Liver (tissue), 3 donors: ENCODE data around the gene EIF3I.

Experiments used
- JUND ChIP-seq, 2 donors: IDR thresholded peaks; 2 replicates each; pipeline ENCODE4 v1.6.1; 2016; ENCODE audit warnings: antibody characterized with exemption in 2 of 2
- YY1 ChIP-seq: IDR thresholded peaks from 2 replicates; pipeline ENCODE4 v1.6.1; 2016; ENCODE audit warnings: antibody characterized with exemption, mild to moderate bottlenecking
- TF ChIP-seq, protein P1 (sequence below): fragments of 150-350 bp; IDR thresholded peaks from 2 replicates; pipeline ENCODE4 v1.5.1; 2017; ENCODE audit warnings: improper control_type of control experiment, low read depth, low read length; ENCODE audit not compliant: missing input control
- donor health status: healthy.
- donor health status: healthy.

DNA sequence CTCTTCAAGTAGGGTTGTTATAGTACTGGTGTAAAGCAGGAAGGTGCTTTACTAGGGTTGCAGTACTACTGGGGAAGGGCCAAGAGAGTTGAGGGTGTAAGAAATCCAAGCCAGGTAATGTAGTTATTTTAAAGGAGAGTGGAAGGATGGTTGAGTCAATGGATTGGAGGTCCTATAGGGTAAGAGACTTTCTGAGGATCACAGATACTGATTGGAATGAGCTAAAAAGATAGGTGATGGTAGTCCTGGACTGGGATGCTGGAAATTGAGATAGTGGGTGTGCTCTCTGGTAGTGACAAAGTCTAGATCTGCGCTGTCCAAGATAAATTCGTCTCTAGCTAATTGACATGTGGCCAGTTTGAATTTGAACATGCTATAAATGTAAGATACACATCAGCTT, 35.7 kb upstream of the EIF3I start:
- TF ChIP-seq YY1 (no peak), JUND (IDR thresholded peaks at IDR 0.05) (no peak)
- TF ChIP-seq, protein P1, sequence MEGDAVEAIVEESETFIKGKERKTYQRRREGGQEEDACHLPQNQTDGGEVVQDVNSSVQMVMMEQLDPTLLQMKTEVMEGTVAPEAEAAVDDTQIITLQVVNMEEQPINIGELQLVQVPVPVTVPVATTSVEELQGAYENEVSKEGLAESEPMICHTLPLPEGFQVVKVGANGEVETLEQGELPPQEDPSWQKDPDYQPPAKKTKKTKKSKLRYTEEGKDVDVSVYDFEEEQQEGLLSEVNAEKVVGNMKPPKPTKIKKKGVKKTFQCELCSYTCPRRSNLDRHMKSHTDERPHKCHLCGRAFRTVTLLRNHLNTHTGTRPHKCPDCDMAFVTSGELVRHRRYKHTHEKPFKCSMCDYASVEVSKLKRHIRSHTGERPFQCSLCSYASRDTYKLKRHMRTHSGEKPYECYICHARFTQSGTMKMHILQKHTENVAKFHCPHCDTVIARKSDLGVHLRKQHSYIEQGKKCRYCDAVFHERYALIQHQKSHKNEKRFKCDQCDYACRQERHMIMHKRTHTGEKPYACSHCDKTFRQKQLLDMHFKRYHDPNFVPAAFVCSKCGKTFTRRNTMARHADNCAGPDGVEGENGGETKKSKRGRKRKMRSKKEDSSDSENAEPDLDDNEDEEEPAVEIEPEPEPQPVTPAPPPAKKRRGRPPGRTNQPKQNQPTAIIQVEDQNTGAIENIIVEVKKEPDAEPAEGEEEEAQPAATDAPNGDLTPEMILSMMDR, result no peak
